ENCODE data around the gene MDP1. TPM values are rescaled to one million over a fixed set of nuclear protein-coding genes. Genes with fewer than 3 reads are reported as not detected.

Gene MDP1
- total RNA-seq, 2 experiments from 2014 or later: 13.5 to 17.0 TPM

GRCh38 chr14:24258119-24258518 lies 42.3 kb upstream of the MDP1 start:
- H3K4me3 Mint-ChIP-seq: no peak overlapping the region
- ChIA-PET POLR2A (interaction anchor here (1.3 to 2.0 kb wide), 3 partner anchors 11 to 46 kb away, joined by 3 to 7 read pairs (median 3); partner anchors contain the start of gene RABGGTA), CTCF (interaction anchor here (1.2 to 2.4 kb wide), 4 partner anchors 11 to 40 kb away, joined by 3 to 8 read pairs (median 4); partner anchors contain the start of genes RABGGTA and TINF2)
- H3K4me1 Mint-ChIP-seq: no peaks in the 10 kb centered on the region
- no peak for DNase-seq
- no peaks in the 10 kb centered on the region for H3K9me3 Mint-ChIP-seq
- H3K27me3 Mint-ChIP-seq: no peaks in the 10 kb centered on the region
- no peak overlapping the region for H3K27ac Mint-ChIP-seq
- H3K36me3 Mint-ChIP-seq (ENCODE audit: low read depth): peaks cover 9% of the 10 kb centered on the region

- Mint-ChIP-seq H3K4me3 (no peak overlapping the region), H3K4me1 (no peaks in the 10 kb centered on the region), H3K9me3 (no peaks in the 10 kb centered on the region), H3K27ac (no peak overlapping the region), H3K36me3 (ENCODE audit: low read depth) (peaks cover 9% of the 10 kb centered on the region), H3K27me3 (no peaks in the 10 kb centered on the region)
- ChIA-PET CTCF (interaction anchor here (1.2 to 2.4 kb wide), 5 partner anchors 10 to 42 kb away, joined by 3 to 8 read pairs (median 4); partner anchors contain the start of genes RABGGTA and TINF2), POLR2A (interaction anchor here (1.3 to 2.0 kb wide), 3 partner anchors 10 to 15 kb away, joined by 3 to 7 read pairs (median 6); partner anchors contain the start of genes RABGGTA and TINF2)
- no peak for DNase-seq
Measured at GRCh38 chr14:24256960-24257359, 41.1 kb upstream of the MDP1 start.

GRCh38 chr14:24255931-24256711 lies 40.3 kb upstream of the MDP1 start:
- Mint-ChIP-seq H3K36me3 (ENCODE audit: low read depth) (peaks cover 9% of the 10 kb centered on the region), H3K27me3 (no peaks in the 10 kb centered on the region), H3K27ac (no peak overlapping the region), H3K4me3 (no peak overlapping the region), H3K9me3 (no peaks in the 10 kb centered on the region), H3K4me1 (peaks cover 5% of the 10 kb centered on the region)
- POLR2A ChIA-PET: interaction anchor here (1.1 to 1.6 kb wide), 2 partner anchors 13 to 14 kb away, joined by 3 to 6 read pairs; partner anchors contain the start of gene TINF2
- DNase-seq: no peak
- CTCF ChIA-PET: interaction anchor here (1.0 to 2.4 kb wide), 4 partner anchors 9 to 95 kb away, joined by 3 to 8 read pairs (median 4); partner anchors contain the start of genes IRF9 and RABGGTA

GRCh38 chr14:24255438-24255837 lies 39.6 kb upstream of the MDP1 start:
- ChIA-PET POLR2A (interaction anchor here (1.1 kb wide), 1 partner anchor 13 kb away, joined by 3 read pairs; the partner anchor contains the start of gene TINF2), CTCF (interaction anchor here (1.0 to 1.1 kb wide), 2 partner anchors 12 to 94 kb away, joined by 3 read pairs; partner anchors contain the start of gene IRF9)
- H3K4me1 Mint-ChIP-seq: peaks cover 11% of the 10 kb centered on the region
- peaks cover 9% of the 10 kb centered on the region for H3K36me3 Mint-ChIP-seq (ENCODE audit: low read depth)
- no peaks in the 10 kb centered on the region for H3K27me3 Mint-ChIP-seq
- no peak overlapping the region for H3K4me3 Mint-ChIP-seq
- no peak for DNase-seq
- H3K27ac Mint-ChIP-seq: no peak overlapping the region
- no peaks in the 10 kb centered on the region for H3K9me3 Mint-ChIP-seq

- no peak overlapping the region for H3K4me3 Mint-ChIP-seq
- no peak overlapping the region for H3K27ac Mint-ChIP-seq
- H3K27me3 Mint-ChIP-seq: no peaks in the 10 kb centered on the region
- peaks cover 14% of the 10 kb centered on the region for H3K36me3 Mint-ChIP-seq (ENCODE audit: low read depth)
- H3K4me1 Mint-ChIP-seq: peaks cover 18% of the 10 kb centered on the region
- ChIA-PET CTCF (interaction anchor here (1.0 to 1.1 kb wide), 2 partner anchors 12 to 94 kb away, joined by 3 read pairs; partner anchors contain the start of gene IRF9), POLR2A (interaction anchor here (1.1 to 1.5 kb wide), 2 partner anchors 12 to 33 kb away, joined by 3 to 4 read pairs; partner anchors contain the start of gene TINF2)
- H3K9me3 Mint-ChIP-seq: no peaks in the 10 kb centered on the region
- DNase-seq: no peak
Measured at GRCh38 chr14:24254630-24255392, 38.9 kb upstream of the MDP1 start.

- Mint-ChIP-seq H3K27me3 (no peaks in the 10 kb centered on the region), H3K4me1 (peaks cover 25% of the 10 kb centered on the region), H3K4me3 (no peak overlapping the region), H3K36me3 (ENCODE audit: low read depth) (peaks cover 16% of the 10 kb centered on the region), H3K9me3 (no peaks in the 10 kb centered on the region), H3K27ac (no peak overlapping the region)
- DNase-seq: no peak
- CTCF ChIA-PET: no interaction called here
- POLR2A ChIA-PET: interaction anchor here (1.5 kb wide), 1 partner anchor 34 kb away, joined by 4 read pairs; no protein-coding TSS in a partner anchor
Measured at GRCh38 chr14:24253936-24254335, 38.1 kb upstream of the MDP1 start.

GRCh38 chr14:24252289-24253124 lies 36.6 kb upstream of the MDP1 start:
- peaks cover 19% of the 10 kb centered on the region for H3K36me3 Mint-ChIP-seq (ENCODE audit: low read depth)
- no peak overlapping the region for H3K4me3 Mint-ChIP-seq
- POLR2A ChIA-PET: interaction anchor here (0.9 to 3.0 kb wide), 8 partner anchors 9 to 177 kb away, joined by 3 to 29 read pairs (median 4); partner anchors contain the start of genes CBLN3, CHMP4A, GMPR2 and KHNYN
- CTCF ChIA-PET: interaction anchor here (1.1 to 8.8 kb wide), 7 partner anchors 10 to 60 kb away, joined by 3 to 90 read pairs (median 4); partner anchors contain the start of genes CIDEB, DHRS1, NOP9 and RABGGTA
- no peak for DNase-seq
- H3K4me1 Mint-ChIP-seq: peaks cover 39% of the 10 kb centered on the region
- H3K27ac Mint-ChIP-seq: no peak overlapping the region
- H3K9me3 Mint-ChIP-seq: no peaks in the 10 kb centered on the region
- no peaks in the 10 kb centered on the region for H3K27me3 Mint-ChIP-seq

- Mint-ChIP-seq H3K4me3 (no peak overlapping the region), H3K27me3 (no peaks in the 10 kb centered on the region), H3K9me3 (no peaks in the 10 kb centered on the region), H3K27ac (no peak overlapping the region), H3K4me1 (peaks cover 43% of the 10 kb centered on the region), H3K36me3 (ENCODE audit: low read depth) (peaks cover 17% of the 10 kb centered on the region)
- no peak for DNase-seq
- CTCF ChIA-PET: interaction anchor here (1.1 to 8.8 kb wide), 9 partner anchors 9 to 60 kb away, joined by 3 to 90 read pairs (median 5); partner anchors contain the start of genes CIDEB, DHRS1, LTB4R2 and NOP9
- POLR2A ChIA-PET: interaction anchor here (0.9 to 3.3 kb wide), 9 partner anchors 10 to 178 kb away, joined by 3 to 29 read pairs (median 5); partner anchors contain the start of genes CBLN3, CHMP4A, GMPR2 and KHNYN
Measured at GRCh38 chr14:24251880-24252288, 36.0 kb upstream of the MDP1 start.

GRCh38 chr14:24250354-24250753 lies 34.5 kb upstream of the MDP1 start:
- Mint-ChIP-seq H3K4me3 (peak overlapping the region; percentile 71), H3K4me1 (peaks cover 45% of the 10 kb centered on the region), H3K27ac (peak overlapping the region; percentile 81), H3K36me3 (ENCODE audit: low read depth) (peaks cover 13% of the 10 kb centered on the region), H3K9me3 (no peaks in the 10 kb centered on the region), H3K27me3 (no peaks in the 10 kb centered on the region)
- CTCF ChIA-PET: interaction anchor here (0.5 to 8.8 kb wide), 7 partner anchors 7 to 60 kb away, joined by 3 to 90 read pairs (median 5); partner anchors contain the start of genes DHRS1, LTB4R2, NOP9 and RABGGTA
- DNase-seq: no peak
- POLR2A ChIA-PET: interaction anchor here (0.8 to 3.3 kb wide), 10 partner anchors 8 to 155 kb away, joined by 3 to 29 read pairs (median 4); partner anchors contain the start of genes CHMP4A, GMPR2, IRF9 and MDP1

- POLR2A ChIA-PET: interaction anchor here (0.7 to 4.8 kb wide), 7 partner anchors 15 to 111 kb away, joined by 3 to 46 read pairs (median 3); partner anchors contain the start of genes DHRS1, IRF9, NOP9 and RABGGTA
- DNase-seq: no peak
- CTCF ChIA-PET: interaction anchor here (0.7 to 9.2 kb wide), 4 partner anchors 22 to 182 kb away, joined by 3 to 213 read pairs (median 61); partner anchors contain the start of genes CIDEB, DHRS1, NOP9 and RABGGTA
- peaks cover 50% of the 10 kb centered on the region for H3K4me1 Mint-ChIP-seq
- peaks cover 11% of the 10 kb centered on the region for H3K36me3 Mint-ChIP-seq (ENCODE audit: low read depth)
- H3K4me3 Mint-ChIP-seq: peak overlapping the region; percentile 71
- peak overlapping the region; percentile 81 for H3K27ac Mint-ChIP-seq
- H3K27me3 Mint-ChIP-seq: no peaks in the 10 kb centered on the region
- no peaks in the 10 kb centered on the region for H3K9me3 Mint-ChIP-seq
Measured at GRCh38 chr14:24249230-24250021, 33.6 kb upstream of the MDP1 start.
